ENCODE results near the gene PKHD1. TPM values are rescaled to one million over a fixed set of nuclear protein-coding genes. Genes with fewer than 3 reads are reported as not detected.
"Not testable (repeated sequence)": the region's sequence is repeated elsewhere in the genome, so short reads cannot be mapped to it uniquely, and the experiment has no call there.

The PKHD1 gene
- total RNA-seq, 1 donor from 2014 or later = not detected

- intact Hi-C loops (cut with micrococcal nuclease) = no loop called here
Measured at GRCh38 chr6:51930602-51931001, 156.8 kb downstream of the PKHD1 start.

GRCh38 chr6:51929934-51930574 is 157.4 kb downstream of the PKHD1 start:
- intact Hi-C loops (cut with micrococcal nuclease) = no loop called here

GRCh38 chr6:51928320-51928719 is 159.1 kb downstream of the PKHD1 start:
- intact Hi-C loops (cut with micrococcal nuclease) = no loop called here

DNA sequence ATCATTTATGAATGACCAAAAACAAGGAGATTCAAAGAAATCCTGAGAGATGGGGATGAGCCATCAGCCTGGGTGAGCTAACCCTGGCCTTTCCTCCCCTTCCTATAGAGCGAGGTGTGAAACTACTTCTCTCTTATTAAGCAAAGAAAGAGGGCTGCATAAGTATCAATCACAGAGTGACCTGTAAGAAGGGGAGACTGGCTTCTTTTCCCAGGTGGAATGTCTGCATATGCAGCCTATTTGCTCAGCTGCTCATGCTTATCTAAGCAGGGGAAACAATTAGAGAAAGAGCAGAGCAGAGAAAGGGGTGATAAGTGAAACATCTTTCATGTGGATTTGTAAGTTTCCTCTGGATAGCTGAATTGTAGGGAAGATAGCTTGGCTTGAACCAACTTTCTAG is 160.0 kb downstream of the PKHD1 start:
- intact Hi-C loops (cut with micrococcal nuclease) = no loop called here

DNA sequence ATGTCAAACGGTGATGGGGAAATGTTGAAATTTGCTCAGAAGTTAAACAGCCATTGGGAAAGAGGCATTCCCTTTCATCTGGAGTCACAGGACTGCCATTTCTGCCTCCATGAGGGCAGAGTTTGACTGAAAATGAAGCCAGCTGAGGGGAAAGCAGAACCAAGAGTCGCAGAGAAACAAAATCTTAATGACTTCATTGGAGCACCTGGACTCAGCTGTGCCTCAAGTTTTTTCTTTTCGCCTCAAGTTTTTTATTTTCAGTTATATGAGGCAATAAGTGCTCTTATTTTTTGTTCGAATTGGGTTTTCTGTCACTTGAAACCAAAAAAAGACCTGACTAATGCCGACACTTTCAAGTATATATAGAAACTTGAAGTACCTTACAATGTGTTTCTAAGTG is 161.3 kb downstream of the PKHD1 start:
- intact Hi-C loops (cut with micrococcal nuclease) = no loop called here

- intact Hi-C loops (cut with micrococcal nuclease) = not testable (repeated sequence)
Measured at GRCh38 chr6:51922479-51922878, 164.9 kb downstream of the PKHD1 start.

DNA sequence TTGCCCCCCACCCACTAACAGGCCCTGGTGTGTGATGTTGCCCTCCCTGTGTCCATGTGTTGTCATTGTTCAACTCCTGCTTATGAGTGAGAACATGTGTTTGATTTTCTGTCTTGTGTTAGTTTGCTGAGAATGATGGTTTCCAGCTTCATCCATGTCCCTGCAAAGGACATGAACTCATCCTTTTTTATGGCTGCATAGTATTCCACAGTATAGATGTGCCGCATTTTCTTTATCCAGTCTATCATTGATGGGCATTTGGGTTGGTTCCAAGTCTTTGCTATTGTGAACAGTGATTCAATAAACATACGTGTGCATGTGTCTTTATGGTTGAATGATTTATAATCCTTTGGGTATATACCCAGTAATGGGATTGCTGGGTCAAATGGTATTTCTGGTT is 169.1 kb downstream of the PKHD1 start:
- intact Hi-C loops (cut with micrococcal nuclease) = not testable (repeated sequence)

DNA sequence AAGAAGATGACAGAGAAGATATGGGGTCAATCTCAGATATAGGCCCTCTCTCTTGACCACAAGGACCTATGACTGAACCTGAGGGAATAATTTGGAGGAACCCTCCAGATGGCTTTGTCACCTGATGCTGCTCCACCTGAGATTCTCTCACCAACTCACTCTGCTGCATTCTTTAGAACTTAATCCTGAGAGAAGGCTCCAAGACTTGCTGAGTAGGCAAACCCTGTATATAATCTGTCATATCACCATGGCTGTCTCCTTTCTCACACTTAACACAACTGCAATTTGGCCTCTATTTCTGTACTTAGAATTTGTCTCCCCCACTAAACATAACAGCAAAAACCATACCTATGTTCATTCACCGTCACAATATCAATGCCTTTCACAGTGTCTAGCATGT is 172.3 kb downstream of the PKHD1 start:
- intact Hi-C loops (cut with micrococcal nuclease) = no loop called here

DNA sequence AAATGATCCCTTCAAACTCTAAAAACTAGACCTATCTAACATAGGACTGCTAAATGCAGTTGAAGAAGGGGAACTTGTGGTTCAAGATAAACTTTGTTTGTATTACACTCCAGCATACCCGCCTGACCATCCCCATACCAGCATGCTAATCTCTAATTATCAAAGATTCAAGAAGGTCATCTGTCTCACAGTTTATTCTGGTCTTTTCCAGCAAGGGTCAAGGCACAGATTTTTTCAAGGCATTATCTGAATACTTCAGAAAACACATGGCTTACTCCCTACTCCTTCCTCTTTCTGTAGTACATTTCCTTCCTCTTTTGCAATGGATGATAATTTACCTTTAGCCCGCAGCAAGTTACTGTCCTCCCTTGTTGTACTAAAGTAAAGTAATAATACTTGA is 174.1 kb downstream of the PKHD1 start:
- intact Hi-C loops (cut with micrococcal nuclease) = no loop called here

DNA sequence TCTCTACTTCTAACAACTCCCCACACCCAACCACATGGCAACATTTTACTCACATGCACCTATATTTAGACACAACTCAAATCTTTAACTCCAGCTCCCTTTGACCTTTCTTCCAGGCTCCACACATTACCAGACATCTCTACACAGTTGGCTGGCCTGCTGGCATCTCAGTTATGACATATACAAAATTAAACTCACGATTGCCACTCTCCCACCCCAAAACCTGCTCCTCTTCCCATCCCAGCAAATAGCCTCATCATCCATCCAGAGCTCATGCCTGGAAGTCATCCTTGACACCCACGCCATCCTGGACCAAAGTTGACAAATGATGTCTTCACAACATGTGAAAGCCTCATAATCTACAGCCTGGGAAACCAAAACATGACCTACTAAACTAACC is 176.6 kb downstream of the PKHD1 start:
- intact Hi-C loops (cut with micrococcal nuclease) = no loop called here

DNA sequence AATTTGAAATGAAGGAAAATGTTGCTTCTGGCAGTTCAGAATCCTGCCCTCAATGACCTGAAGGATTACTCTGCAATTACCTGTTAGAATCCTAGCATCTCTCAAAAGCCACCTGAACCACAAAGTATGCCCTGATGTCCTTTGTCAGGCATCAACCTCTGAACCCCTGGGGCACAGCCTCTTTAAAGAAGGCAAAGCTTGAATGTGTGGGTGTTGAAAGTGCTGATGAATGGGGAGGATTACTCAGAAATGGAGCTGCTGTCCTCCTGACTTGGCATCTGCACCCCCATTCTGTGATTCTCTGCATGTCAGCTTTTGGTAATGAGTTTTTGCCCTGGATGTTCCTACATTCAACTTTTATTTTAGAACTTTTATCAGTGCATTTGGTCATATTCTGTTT is 179.2 kb downstream of the PKHD1 start:
- intact Hi-C loops (cut with micrococcal nuclease) = no loop called here

DNA sequence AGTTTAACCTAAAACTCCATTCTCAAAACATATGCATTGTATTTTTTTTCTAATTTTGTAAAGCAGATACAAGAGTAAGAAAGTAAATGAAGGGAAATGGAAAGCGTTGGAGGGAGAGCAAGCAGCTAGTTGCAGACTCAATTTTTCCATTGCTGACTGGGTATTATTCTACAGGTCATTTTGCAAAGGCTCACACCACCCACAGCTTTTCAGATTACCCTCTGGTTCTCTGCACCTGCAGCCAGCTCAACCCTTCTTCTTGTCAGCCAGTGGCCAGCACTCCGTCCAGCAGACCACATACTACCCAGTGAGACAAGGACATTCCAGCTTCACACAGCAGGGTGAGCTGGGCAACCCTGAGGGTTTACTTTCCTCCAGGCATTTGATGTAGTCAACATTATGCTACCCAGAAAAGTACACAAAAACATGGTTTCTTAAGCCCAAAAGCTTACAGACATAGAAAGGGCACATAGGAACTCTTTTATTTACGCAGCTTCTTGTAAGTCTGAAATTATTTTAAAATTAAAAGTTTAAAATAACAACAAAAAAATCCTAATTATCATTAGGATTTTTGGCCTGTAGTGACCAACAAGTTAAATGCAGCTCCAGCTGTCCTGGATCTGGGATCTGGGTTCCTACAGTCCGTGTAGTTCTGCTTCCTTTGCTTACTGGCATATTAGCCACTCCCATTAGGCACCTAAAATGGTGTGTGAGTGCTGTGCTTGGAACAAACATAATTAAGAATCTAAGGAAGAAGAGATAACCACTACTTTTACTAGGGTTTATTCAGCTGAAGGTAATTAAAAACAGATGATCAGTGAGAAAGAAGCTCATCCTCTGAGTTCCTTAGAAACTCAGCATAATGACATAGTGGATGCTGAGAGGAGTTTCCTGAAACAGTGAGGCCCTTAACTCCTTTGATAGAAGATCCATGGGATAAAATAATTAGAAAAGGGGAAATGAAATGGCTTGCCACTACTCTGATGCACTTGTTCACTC is 185.3 kb downstream of the PKHD1 start:
- intact Hi-C loops (cut with micrococcal nuclease) = no loop called here

DNA sequence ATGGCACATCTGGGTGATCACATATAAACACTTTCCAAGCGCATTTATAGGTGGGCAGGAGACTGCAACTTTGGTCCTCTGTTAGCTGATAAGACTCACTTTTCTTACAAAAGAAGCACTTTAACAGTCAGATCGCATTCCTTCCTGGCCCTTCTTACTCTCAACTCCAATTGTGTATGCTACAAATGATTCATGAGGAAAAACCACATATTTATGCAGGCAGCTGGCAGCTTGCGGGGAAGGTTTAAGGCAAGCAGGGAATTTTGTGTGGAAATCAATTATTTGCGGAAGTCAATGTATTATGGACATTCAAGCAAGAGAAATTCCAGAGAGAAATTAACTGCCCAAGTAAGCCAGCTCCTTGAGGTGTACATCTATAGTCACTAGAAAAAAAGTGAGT is 194.0 kb downstream of the PKHD1 start:
- intact Hi-C loops (cut with micrococcal nuclease) = no loop called here

- intact Hi-C loops (cut with micrococcal nuclease) = no loop called here
Measured at GRCh38 chr6:51892750-51893149, 194.7 kb downstream of the PKHD1 start.

DNA sequence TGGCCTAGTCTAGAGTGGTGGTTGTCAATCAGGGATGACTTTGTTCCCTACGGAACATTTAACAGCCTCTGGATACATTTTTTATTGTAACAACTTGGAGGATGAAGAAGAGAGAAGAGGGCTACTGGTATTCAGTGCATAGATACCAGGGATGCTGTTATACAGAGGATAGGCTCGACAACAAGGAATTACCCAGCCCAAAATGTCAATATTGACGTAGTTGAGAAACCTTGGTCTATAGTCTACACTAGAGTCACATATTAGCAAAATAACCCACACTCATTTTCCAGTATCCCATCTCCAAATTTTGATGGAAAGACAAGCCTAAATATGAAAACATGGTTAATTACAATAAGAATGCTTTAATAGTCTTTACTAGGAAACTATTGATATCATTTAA is 195.1 kb downstream of the PKHD1 start:
- intact Hi-C loops (cut with micrococcal nuclease) = no loop called here

DNA sequence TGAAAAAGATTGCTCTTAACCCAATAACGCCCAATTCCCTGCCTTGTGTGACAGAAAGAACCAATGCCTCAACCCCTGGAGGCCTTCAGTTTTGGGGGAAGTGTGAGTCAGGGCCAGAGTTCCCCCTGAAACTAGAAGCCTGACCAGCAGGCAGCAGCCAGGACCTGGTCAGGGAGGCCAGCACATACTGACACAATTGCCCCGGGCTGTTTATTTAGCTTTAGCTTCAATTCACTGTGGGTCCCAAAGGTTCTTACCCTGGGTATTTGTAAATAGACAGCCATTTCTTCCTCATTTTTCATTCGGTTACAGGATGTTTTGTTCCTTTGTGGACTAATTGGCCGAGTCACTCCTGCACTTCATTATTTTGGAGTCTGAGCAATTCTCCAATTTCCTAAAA is 195.6 kb downstream of the PKHD1 start:
- intact Hi-C loops (cut with micrococcal nuclease) = no loop called here

DNA sequence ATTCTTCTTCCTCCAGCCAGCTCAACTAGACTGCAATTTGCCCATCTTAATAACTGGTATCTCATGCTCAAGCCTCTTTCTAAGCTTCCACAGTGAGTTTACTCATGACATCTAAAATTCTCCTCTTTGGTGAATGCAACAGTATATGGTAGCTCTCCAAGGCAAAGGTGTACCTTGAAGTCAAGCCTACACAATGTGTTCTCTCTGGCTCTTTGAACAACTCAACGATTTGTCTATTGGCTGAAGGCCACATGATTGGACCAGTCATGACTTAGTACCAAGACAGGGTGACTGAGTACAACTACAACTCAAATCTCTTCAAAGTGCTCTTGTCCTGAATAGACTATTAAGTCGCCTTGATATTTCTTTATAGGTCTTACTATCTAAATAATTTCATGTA is 199.6 kb downstream of the PKHD1 start:
- intact Hi-C loops (cut with micrococcal nuclease) = no loop called here

GRCh38 chr6:51885957-51886356 is 201.5 kb downstream of the PKHD1 start:
- intact Hi-C loops (cut with micrococcal nuclease) = no loop called here

DNA sequence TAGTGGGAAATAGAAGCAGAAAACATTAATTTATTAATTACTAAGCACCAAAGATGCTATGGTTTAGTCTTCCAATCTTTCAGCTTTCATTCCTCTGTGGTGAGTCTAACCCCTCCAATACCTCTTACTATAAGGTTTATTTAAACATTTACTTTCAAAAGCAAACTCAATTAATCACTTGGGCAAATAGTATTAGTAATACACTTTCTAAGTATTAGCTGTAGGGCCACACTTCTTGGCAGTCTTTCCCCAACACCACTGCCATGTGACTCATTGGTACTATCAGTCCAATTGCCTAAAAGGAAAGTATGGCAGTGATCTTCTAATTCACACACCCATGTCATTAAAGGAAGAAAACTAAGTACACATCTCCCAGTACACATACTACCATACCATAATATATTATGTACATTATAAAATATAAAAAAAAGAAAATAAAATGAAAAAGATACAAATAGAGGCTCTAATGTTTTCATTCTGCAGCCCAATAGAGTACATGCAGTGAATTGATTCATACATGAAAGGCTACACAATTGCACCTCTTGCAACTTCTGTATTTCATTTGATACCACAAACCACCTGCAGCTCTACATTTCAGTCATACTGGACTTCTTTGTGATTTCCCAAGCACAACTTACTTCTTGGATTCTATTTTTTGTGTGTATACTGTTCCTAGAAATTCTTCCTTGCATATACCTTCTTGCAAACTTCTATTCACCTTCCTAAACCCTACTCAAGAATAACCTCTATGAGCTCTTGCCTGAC is 218.6 kb downstream of the PKHD1 start:
- intact Hi-C loops (cut with micrococcal nuclease) = no loop called here

GRCh38 chr6:51866867-51867266 is 220.5 kb downstream of the PKHD1 start:
- intact Hi-C loops (cut with micrococcal nuclease) = no loop called here

- intact Hi-C loops (cut with micrococcal nuclease) = no loop called here
Measured at GRCh38 chr6:51865996-51866395, 221.4 kb downstream of the PKHD1 start.

- intact Hi-C loops (cut with micrococcal nuclease) = no loop called here
Measured at GRCh38 chr6:51865176-51865575, 222.2 kb downstream of the PKHD1 start.
